ENCODE data around the gene TRIM8.

GRCh38 chr10:102634686-102635085 lies 9.6 kb upstream of the TRIM8 start:
- no peak for TF ChIP-seq CTCF (IDR thresholded peaks at IDR 0.05)
- TF ChIP-seq POLR2A (IDR thresholded peaks at IDR 0.05): no peak

All from lower leg skin (tissue), 3 donors.